GM12891 (cell line): ENCODE data around the gene EFHC2.

Experiments
- POLR2A ChIP-seq: IDR thresholded peaks from 2 replicates; pipeline ENCODE4 v1.6.1; 2011; ENCODE audit warnings: low read depth, low read length, control low read depth
- POLR2AphosphoS5 ChIP-seq: IDR thresholded peaks from 2 replicates; pipeline ENCODE4 v1.6.1; 2011; ENCODE audit warnings: low read depth, low read length, control low read depth
- POU2F2 ChIP-seq: IDR thresholded peaks from 2 replicates; pipeline ENCODE4 v1.6.1; 2011; ENCODE audit warnings: low read depth, mild to moderate bottlenecking, control low read depth, low read length, moderate library complexity
- TAF1 ChIP-seq: IDR thresholded peaks from 2 replicates; pipeline ENCODE4 v1.6.1; 2011; ENCODE audit warnings: low read depth, low read length, control low read depth

GRCh38 chrX:44234541-44234940 is 108.9 kb downstream of the EFHC2 start:
- TF ChIP-seq POLR2A = no peak
- TF ChIP-seq POU2F2 = no peak
- no peak for TF ChIP-seq POLR2AphosphoS5
- no peak for TF ChIP-seq TAF1
